Vagina (tissue), 2 donors: ENCODE measurements around the gene PPL. TPM values are rescaled to one million over a fixed set of nuclear protein-coding genes. Genes with fewer than 3 reads are reported as not detected.

Experiments used
- DNase-seq, 2 donors: peaks; one replicate each; pipeline ENCODE4 v3.0.0-alpha.2; 2017; ENCODE audit errors: extremely low spot score in 2 of 2
- H3K27ac ChIP-seq: fragments of 200-600 bp; sonication (generic); one replicate; pipeline ENCODE4 v1.5.1; 2019
- H3K27me3 ChIP-seq: fragments of 200-600 bp; sonication (generic); one replicate; pipeline ENCODE4 v1.5.1; 2019
- H3K36me3 ChIP-seq, 2 donors: fragments of 200-600 bp; sonication (generic); one replicate each; pipeline ENCODE4 v1.5.1; 2017 to 2019
- H3K4me1 ChIP-seq: fragments of 200-600 bp; sonication (generic); one replicate; pipeline ENCODE4 v1.5.1; 2019
- H3K4me3 ChIP-seq, 2 donors: fragments of 200-600 bp; sonication (generic); 1 replicate in 1 of 2; 2 replicates in 1 of 2; pipeline ENCODE4 v1.5.1; 2016 to 2019
- H3K9me3 ChIP-seq: fragments of 200-600 bp; sonication (generic); one replicate; pipeline ENCODE4 v1.5.1; 2019
- CTCF ChIP-seq, 3 experiments: fragments of 450-650 bp in 2 of 3; fragments of 200-600 bp in 1 of 3; sonication (generic) in 1 of 3; IDR thresholded peaks; one replicate each; pipeline ENCODE4 v1.5.1; 2017 to 2019; ENCODE audit warnings: antibody characterized with exemption in 3 of 3, mild to moderate bottlenecking in 2 of 3, moderate library complexity in 2 of 3
- POLR2A ChIP-seq, 2 donors: fragments of 450-650 bp; IDR thresholded peaks; one replicate each; pipeline ENCODE4 v1.6.1; 2017; ENCODE audit warnings: antibody characterized with exemption in 2 of 2, mild to moderate bottlenecking in 2 of 2, moderate library complexity in 2 of 2
- POLR2AphosphoS5 ChIP-seq, 2 donors: sonication (generic); formaldehyde crosslinking; IDR thresholded peaks; one replicate each; pipeline ENCODE4 v1.9.0; 2017; ENCODE audit warnings: antibody characterized with exemption in 2 of 2, mild to moderate bottlenecking in 2 of 2, low read depth in 1 of 2; ENCODE audit not compliant: insufficient read depth in 1 of 2
- intact Hi-C: fragments of 100-400 bp; cut with DNase I; formaldehyde crosslinking; loops from one replicate; pipeline ENCODE4 v1.15.1; 2023
- total RNA-seq: library from RNA; depleted of rRNA; stranded (reverse); fragments of >200 nt; gene quantifications from one replicate; pipeline ENCODE4 v1.2.3, GENCODE V29; 2016

Gene PPL
- total RNA-seq, 1 donor from 2014 or later: 391 TPM

- DNase-seq: no peak
These were observed 59.6 kb downstream of the PPL start for GRCh38 chr16:4877380-4877685.

GRCh38 chr16:4876646-4877379 is 60.1 kb downstream of the PPL start:
- TF ChIP-seq POLR2A (IDR thresholded peaks at IDR 0.05): no peak
- TF ChIP-seq POLR2AphosphoS5 (IDR thresholded peaks at IDR 0.05; ENCODE audit: insufficient read depth in 1 of 2, low read depth in 1 of 2): no peak
- no peak for TF ChIP-seq CTCF (IDR thresholded peaks at IDR 0.05)
- no peaks in the 10 kb centered on the region for H3K27me3 ChIP-seq
- H3K4me3 ChIP-seq: no peak overlapping the region
- DNase-seq: no peak
- H3K27ac ChIP-seq: no peak overlapping the region
- H3K4me1 ChIP-seq: no peaks in the 10 kb centered on the region
- peaks cover 0 to 88% of the 10 kb centered on the region in 2 donors for H3K36me3 ChIP-seq
- no peaks in the 10 kb centered on the region for H3K9me3 ChIP-seq
- intact Hi-C loops: no loop called here

More at GRCh38 chr16:4877380-4877685, 59.6 kb downstream of the PPL start:
- H3K36me3 ChIP-seq: peaks cover 0 to 87% of the 10 kb centered on the region in 2 donors
- H3K9me3 ChIP-seq: no peaks in the 10 kb centered on the region
- intact Hi-C loops: no loop called here
- H3K27ac ChIP-seq: no peak overlapping the region
- no peaks in the 10 kb centered on the region for H3K27me3 ChIP-seq
- no peak overlapping the region for H3K4me3 ChIP-seq
- no peak for TF ChIP-seq POLR2AphosphoS5 (IDR thresholded peaks at IDR 0.05; ENCODE audit: insufficient read depth in 1 of 2, low read depth in 1 of 2)
- no peak for TF ChIP-seq CTCF (IDR thresholded peaks at IDR 0.05)
- TF ChIP-seq POLR2A (IDR thresholded peaks at IDR 0.05): no peak
- H3K4me1 ChIP-seq: no peaks in the 10 kb centered on the region

- no peaks in the 10 kb centered on the region for H3K4me1 ChIP-seq
- H3K4me3 ChIP-seq: no peak overlapping the region
- H3K9me3 ChIP-seq: no peaks in the 10 kb centered on the region
- peaks cover 0 to 87% of the 10 kb centered on the region in 2 donors for H3K36me3 ChIP-seq
- H3K27ac ChIP-seq: no peak overlapping the region
- no peak for TF ChIP-seq CTCF (IDR thresholded peaks at IDR 0.05)
- no peak for TF ChIP-seq POLR2A (IDR thresholded peaks at IDR 0.05)
- TF ChIP-seq POLR2AphosphoS5 (IDR thresholded peaks at IDR 0.05; ENCODE audit: insufficient read depth in 1 of 2, low read depth in 1 of 2): no peak
- intact Hi-C loops: no loop called here
- H3K27me3 ChIP-seq: no peaks in the 10 kb centered on the region
- DNase-seq: no peak
These were observed 62.3 kb downstream of the PPL start for GRCh38 chr16:4874666-4875065.

- H3K36me3 ChIP-seq: peaks cover 0 to 74% of the 10 kb centered on the region in 2 donors
- intact Hi-C loops: no loop called here
- no peak for DNase-seq
- no peak overlapping the region for H3K4me3 ChIP-seq
- H3K27ac ChIP-seq: no peak overlapping the region
- no peaks in the 10 kb centered on the region for H3K9me3 ChIP-seq
- no peaks in the 10 kb centered on the region for H3K27me3 ChIP-seq
- TF ChIP-seq CTCF (IDR thresholded peaks at IDR 0.05): no peak
- no peak for TF ChIP-seq POLR2A (IDR thresholded peaks at IDR 0.05)
- TF ChIP-seq POLR2AphosphoS5 (IDR thresholded peaks at IDR 0.05; ENCODE audit: insufficient read depth in 1 of 2, low read depth in 1 of 2): no peak
- H3K4me1 ChIP-seq: no peaks in the 10 kb centered on the region
These were observed 63.9 kb downstream of the PPL start for GRCh38 chr16:4873091-4873490.

GRCh38 chr16:4871071-4871470 is 65.9 kb downstream of the PPL start:
- H3K27me3 ChIP-seq: no peaks in the 10 kb centered on the region
- peaks cover 0 to 61% of the 10 kb centered on the region in 2 donors for H3K36me3 ChIP-seq
- DNase-seq: no peak
- intact Hi-C loops: no loop called here
- no peaks in the 10 kb centered on the region for H3K4me1 ChIP-seq
- H3K9me3 ChIP-seq: no peaks in the 10 kb centered on the region
- no peak overlapping the region for H3K27ac ChIP-seq
- no peak overlapping the region for H3K4me3 ChIP-seq
- no peak for TF ChIP-seq POLR2AphosphoS5 (IDR thresholded peaks at IDR 0.05; ENCODE audit: insufficient read depth in 1 of 2, low read depth in 1 of 2)
- no peak for TF ChIP-seq CTCF (IDR thresholded peaks at IDR 0.05)
- TF ChIP-seq POLR2A (IDR thresholded peaks at IDR 0.05): no peak
